ENCODE data around the gene PLPPR4. TPM values are rescaled to one million over a fixed set of nuclear protein-coding genes. Genes with fewer than 3 reads are reported as not detected.

The PLPPR4 gene
- total and polyA plus RNA-seq, 4 donors: 0.02 to 0.61 (median 0.19) TPM

DNA sequence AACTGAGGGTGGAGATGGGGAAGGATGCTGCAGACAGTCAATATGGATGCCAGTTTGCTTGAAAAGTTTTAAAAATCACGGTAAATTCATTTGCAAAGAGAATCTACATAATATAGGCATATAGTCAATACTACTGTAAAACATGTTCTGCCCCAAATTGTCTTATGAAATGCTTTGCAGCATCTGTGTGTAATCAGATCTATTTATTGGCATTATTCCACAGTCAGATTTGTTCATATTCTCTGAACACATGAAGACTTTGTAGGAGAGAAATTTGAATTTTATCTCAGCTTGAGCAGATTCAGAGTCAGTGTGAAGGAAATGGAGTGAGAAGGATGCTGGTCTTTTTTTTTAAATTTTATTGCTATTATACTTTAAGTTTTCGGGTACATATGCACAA is 88.5 kb downstream of the PLPPR4 start:
- no peak overlapping the region for H3K27ac ChIP-seq (ENCODE audit: low read depth in 1 of 2, low read length in 2 of 2)
- H3K27me3 ChIP-seq (ENCODE audit: control insufficient read depth in 4 of 4, insufficient read depth in 4 of 4, low read length in 3 of 4): no peaks in the 10 kb centered on the region
- 91% methylated on average over 2 of the region's 2 CpGs for WGBS
- TF ChIP-seq NR2F2 (IDR thresholded peaks at IDR 0.05) (no peak), HNF4G (IDR thresholded peaks at IDR 0.05) (no peak), YY1 (IDR thresholded peaks at IDR 0.05) (no peak), RAD21 (IDR thresholded peaks at IDR 0.05) (no peak), TAF1 (conservative IDR thresholded peaks at IDR 0.05) (no peak), HNF4A (conservative IDR thresholded peaks at IDR 0.05) (no peak)
- H3K36me3 ChIP-seq (ENCODE audit: control insufficient read depth in 4 of 4, insufficient read depth in 3 of 4, low read depth in 1 of 4, low read length in 3 of 4): no peaks in the 10 kb centered on the region
- peaks cover 0 to 2% (median 0%) of the 10 kb centered on the region in 4 donors for H3K9me3 ChIP-seq (ENCODE audit: control insufficient read depth in 4 of 4, low read length in 3 of 4)
- H3K4me1 ChIP-seq (ENCODE audit: control insufficient read depth in 4 of 4, insufficient read depth in 4 of 4, low read length in 3 of 4): no peaks in the 10 kb centered on the region
- H3K9ac ChIP-seq (ENCODE audit: low read depth in 1 of 2, low read length in 2 of 2): no peak overlapping the region
- no peak for DNase-seq (ENCODE audit: low spot score)
- H3K4me3 ChIP-seq (ENCODE audit: low read depth in 1 of 3, low read length in 3 of 3): no peak overlapping the region

GRCh38 chr1:99358770-99359169 is 94.5 kb downstream of the PLPPR4 start:
- Histone ChIP-seq H3K27me3 (ENCODE audit: control insufficient read depth in 4 of 4, insufficient read depth in 4 of 4, low read length in 3 of 4) (no peaks in the 10 kb centered on the region), H3K9ac (ENCODE audit: low read depth in 1 of 2, low read length in 2 of 2) (no peak overlapping the region), H3K4me1 (ENCODE audit: control insufficient read depth in 4 of 4, insufficient read depth in 4 of 4, low read length in 3 of 4) (no peaks in the 10 kb centered on the region), H3K9me3 (ENCODE audit: control insufficient read depth in 4 of 4, low read length in 3 of 4) (no peaks in the 10 kb centered on the region), H3K27ac (ENCODE audit: low read depth in 1 of 2, low read length in 2 of 2) (no peak overlapping the region), H3K36me3 (ENCODE audit: control insufficient read depth in 4 of 4, insufficient read depth in 3 of 4, low read depth in 1 of 4, low read length in 3 of 4) (no peaks in the 10 kb centered on the region), H3K4me3 (ENCODE audit: low read depth in 1 of 3, low read length in 3 of 3) (no peak overlapping the region)
- TF ChIP-seq FOXA1 (IDR thresholded peaks at IDR 0.05): no peak
- TF ChIP-seq, protein P1, sequence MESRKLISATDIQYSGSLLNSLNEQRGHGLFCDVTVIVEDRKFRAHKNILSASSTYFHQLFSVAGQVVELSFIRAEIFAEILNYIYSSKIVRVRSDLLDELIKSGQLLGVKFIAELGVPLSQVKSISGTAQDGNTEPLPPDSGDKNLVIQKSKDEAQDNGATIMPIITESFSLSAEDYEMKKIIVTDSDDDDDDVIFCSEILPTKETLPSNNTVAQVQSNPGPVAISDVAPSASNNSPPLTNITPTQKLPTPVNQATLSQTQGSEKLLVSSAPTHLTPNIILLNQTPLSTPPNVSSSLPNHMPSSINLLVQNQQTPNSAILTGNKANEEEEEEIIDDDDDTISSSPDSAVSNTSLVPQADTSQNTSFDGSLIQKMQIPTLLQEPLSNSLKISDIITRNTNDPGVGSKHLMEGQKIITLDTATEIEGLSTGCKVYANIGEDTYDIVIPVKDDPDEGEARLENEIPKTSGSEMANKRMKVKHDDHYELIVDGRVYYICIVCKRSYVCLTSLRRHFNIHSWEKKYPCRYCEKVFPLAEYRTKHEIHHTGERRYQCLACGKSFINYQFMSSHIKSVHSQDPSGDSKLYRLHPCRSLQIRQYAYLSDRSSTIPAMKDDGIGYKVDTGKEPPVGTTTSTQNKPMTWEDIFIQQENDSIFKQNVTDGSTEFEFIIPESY (IDR thresholded peaks at IDR 0.05): no peak
- no peak for TF ChIP-seq SP1 (IDR thresholded peaks at IDR 0.05)
- no peak for TF ChIP-seq RAD21 (IDR thresholded peaks at IDR 0.05)
- no peak for TF ChIP-seq HNF4G (IDR thresholded peaks at IDR 0.05)
- TF ChIP-seq YY1 (IDR thresholded peaks at IDR 0.05): no peak
- TF ChIP-seq RXRA (IDR thresholded peaks at IDR 0.05): no peak
- TF ChIP-seq, protein P2, sequence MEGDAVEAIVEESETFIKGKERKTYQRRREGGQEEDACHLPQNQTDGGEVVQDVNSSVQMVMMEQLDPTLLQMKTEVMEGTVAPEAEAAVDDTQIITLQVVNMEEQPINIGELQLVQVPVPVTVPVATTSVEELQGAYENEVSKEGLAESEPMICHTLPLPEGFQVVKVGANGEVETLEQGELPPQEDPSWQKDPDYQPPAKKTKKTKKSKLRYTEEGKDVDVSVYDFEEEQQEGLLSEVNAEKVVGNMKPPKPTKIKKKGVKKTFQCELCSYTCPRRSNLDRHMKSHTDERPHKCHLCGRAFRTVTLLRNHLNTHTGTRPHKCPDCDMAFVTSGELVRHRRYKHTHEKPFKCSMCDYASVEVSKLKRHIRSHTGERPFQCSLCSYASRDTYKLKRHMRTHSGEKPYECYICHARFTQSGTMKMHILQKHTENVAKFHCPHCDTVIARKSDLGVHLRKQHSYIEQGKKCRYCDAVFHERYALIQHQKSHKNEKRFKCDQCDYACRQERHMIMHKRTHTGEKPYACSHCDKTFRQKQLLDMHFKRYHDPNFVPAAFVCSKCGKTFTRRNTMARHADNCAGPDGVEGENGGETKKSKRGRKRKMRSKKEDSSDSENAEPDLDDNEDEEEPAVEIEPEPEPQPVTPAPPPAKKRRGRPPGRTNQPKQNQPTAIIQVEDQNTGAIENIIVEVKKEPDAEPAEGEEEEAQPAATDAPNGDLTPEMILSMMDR (IDR thresholded peaks at IDR 0.05; ENCODE audit: low read depth, low read length, missing input control): no peak
- TF ChIP-seq HNF4A (conservative IDR thresholded peaks at IDR 0.05): no peak
- no peak for DNase-seq (ENCODE audit: low spot score)

All from liver (tissue), 9 donors.